HG03354 (cell line): ENCODE measurements around the gene ZSCAN25.

Experiments
- ATAC-seq: cut with Tn5 transposase; IDR thresholded peaks from one replicate; pipeline ENCODE4 v1.9.1; 2021; ENCODE audit warnings: mild to moderate bottlenecking; ENCODE audit not compliant: unreplicated experiment, poor library complexity, severe bottlenecking

Gene ZSCAN25

GRCh38 chr7:99679400-99680191 lies 62.9 kb downstream of the ZSCAN25 start, which contains the start of gene CYP3A5:
TSS of gene CYP3A5 (minus strand) at chr7:99679996. CDS start at chr7:99679896, 100 bp downstream.
- ATAC-seq: no peak
